Left ventricle myocardium inferior (tissue), 1 donor: ENCODE measurements around the gene GGPS1. TPM values are rescaled to one million over a fixed set of nuclear protein-coding genes. Genes with fewer than 3 reads are reported as not detected.
"Not testable (repeated sequence)": the region's sequence is repeated elsewhere in the genome, so short reads cannot be mapped to it uniquely, and the experiment has no call there.

Experiments used
- DNase-seq: peaks from one replicate; pipeline ENCODE4 v3.0.0-alpha.2; 2020
- H3K27ac ChIP-seq: fragments of 200-600 bp; replicated peaks from 2 replicates; pipeline ENCODE4 v1.8.0; 2021
- H3K27me3 ChIP-seq: fragments of 200-600 bp; 2 replicates; pipeline ENCODE4 v1.8.0; 2021; ENCODE audit warnings: low read depth
- H3K36me3 ChIP-seq: fragments of 200-600 bp; 2 replicates; pipeline ENCODE4 v1.8.0; 2021
- H3K4me1 ChIP-seq: fragments of 200-600 bp; 2 replicates; pipeline ENCODE4 v1.8.0; 2021
- H3K4me3 ChIP-seq: fragments of 200-600 bp; 2 replicates; pipeline ENCODE4 v1.8.0; 2021; ENCODE audit warnings: mild to moderate bottlenecking, moderate library complexity
- H3K9me3 ChIP-seq: fragments of 200-600 bp; replicated peaks from 2 replicates; pipeline ENCODE4 v1.8.0; 2021
- intact Hi-C: fragments of 100-400 bp; cut with micrococcal nuclease; formaldehyde crosslinking; loops from one replicate; pipeline ENCODE4 v1.11.0; 2022
- total RNA-seq: library from RNA; stranded (reverse); fragmentation: NEBNext Ultra II Directional; extraction: Animal tissue kit (Norgen Biotek cat#: 25700); gene quantifications from one replicate; pipeline ENCODE4 v1.2.1, GENCODE V29; 2021
- TF ChIP-seq, protein P1 (sequence below): fragments of 200-600 bp; IDR thresholded peaks from 2 replicates; pipeline ENCODE4 v1.8.0; 2021; ENCODE audit warnings: antibody characterized with exemption, mild to moderate bottlenecking, borderline replicate concordance
- donor health status: DM: no; HTN: yes; CAD: no; lungs with severe emphysema.

GGPS1 gene
- total RNA-seq, 1 donor from 2014 or later: 30.2 TPM

GRCh38 chr1:235304549-235305451 is 23.6 kb upstream of the GGPS1 start:
- H3K36me3 ChIP-seq: no peaks in the 10 kb centered on the region
- TF ChIP-seq, protein P1, sequence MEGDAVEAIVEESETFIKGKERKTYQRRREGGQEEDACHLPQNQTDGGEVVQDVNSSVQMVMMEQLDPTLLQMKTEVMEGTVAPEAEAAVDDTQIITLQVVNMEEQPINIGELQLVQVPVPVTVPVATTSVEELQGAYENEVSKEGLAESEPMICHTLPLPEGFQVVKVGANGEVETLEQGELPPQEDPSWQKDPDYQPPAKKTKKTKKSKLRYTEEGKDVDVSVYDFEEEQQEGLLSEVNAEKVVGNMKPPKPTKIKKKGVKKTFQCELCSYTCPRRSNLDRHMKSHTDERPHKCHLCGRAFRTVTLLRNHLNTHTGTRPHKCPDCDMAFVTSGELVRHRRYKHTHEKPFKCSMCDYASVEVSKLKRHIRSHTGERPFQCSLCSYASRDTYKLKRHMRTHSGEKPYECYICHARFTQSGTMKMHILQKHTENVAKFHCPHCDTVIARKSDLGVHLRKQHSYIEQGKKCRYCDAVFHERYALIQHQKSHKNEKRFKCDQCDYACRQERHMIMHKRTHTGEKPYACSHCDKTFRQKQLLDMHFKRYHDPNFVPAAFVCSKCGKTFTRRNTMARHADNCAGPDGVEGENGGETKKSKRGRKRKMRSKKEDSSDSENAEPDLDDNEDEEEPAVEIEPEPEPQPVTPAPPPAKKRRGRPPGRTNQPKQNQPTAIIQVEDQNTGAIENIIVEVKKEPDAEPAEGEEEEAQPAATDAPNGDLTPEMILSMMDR: no peak
- intact Hi-C loops: no loop called here
- no peaks in the 10 kb centered on the region for H3K27me3 ChIP-seq
- peak overlapping the region; percentile 29 for H3K27ac ChIP-seq
- no peak for DNase-seq
- H3K9me3 ChIP-seq: no peaks in the 10 kb centered on the region
- no peak overlapping the region for H3K4me3 ChIP-seq
- peaks cover 72% of the 10 kb centered on the region for H3K4me1 ChIP-seq

DNA sequence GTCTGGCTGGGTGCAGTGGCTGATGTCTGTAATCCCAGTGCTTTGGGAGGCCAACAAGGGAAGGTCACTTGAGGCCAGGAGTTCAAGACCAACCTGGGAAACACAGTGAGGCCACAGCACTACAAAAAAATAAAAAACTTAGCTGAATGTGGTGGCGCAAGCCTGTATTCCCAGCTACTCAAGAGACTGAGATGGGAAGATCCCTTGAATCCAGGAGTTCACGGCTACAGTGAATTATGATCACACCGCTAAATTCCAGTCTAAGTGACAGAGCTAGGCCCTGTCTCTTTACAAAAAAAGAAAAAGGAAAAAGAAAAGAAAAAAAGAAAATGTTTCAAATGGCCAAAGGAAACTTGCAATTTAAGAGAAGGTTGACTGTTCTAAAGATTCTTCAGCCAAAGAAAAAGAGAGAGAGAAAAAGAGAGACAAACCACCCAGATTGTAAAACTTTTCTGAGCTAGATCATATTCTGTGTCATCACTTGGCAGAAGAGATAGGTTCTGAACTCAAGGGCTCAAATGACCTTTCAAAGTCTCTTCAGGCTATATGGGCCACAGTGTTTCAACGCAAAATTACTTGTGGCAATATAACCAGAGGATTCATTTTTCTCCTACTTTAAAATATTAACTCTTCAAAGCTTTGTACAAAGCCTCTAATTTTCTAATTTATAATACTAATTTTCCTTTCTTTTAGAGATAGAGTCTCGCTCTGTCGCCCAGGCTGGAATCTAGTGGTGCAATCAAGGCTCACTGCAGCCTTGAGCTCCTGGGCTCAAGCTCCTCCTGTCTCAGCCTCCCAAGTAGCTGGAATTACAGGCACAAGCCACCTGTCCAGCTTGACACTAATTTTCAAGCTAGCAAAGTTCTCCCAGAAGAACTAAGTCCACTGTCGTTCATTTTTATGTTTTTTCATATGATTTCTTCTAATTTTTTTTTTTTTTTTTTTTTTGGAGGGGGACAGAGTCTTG is 20.9 kb upstream of the GGPS1 start:
- no peak for DNase-seq
- no peaks in the 10 kb centered on the region for H3K27me3 ChIP-seq
- peaks cover 80% of the 10 kb centered on the region for H3K4me1 ChIP-seq
- TF ChIP-seq, protein P1: no peak
- no peaks in the 10 kb centered on the region for H3K36me3 ChIP-seq
- no peak overlapping the region for H3K4me3 ChIP-seq
- intact Hi-C loops: no loop called here
- H3K27ac ChIP-seq: no peak overlapping the region
- no peaks in the 10 kb centered on the region for H3K9me3 ChIP-seq

DNA sequence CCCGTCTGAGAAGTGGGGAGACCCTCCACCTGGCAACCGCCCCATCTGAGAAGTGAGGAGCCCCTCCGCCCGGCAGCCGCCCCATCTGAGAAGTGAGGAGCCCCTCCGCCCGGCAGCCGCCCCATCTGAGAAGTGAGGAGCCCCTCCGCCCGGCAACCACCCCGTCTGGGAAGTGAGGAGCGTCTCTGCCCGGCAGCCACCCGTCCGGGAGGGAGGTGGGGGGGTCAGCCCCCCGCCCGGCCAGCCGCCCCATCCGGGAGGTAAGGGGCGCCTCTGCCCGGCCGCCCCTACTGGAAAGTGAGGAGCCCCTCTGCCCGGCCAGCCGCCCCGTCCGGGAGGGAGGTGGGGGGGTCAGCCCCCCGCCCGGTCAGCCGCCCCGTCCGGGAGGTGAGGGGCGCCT is 19.2 kb upstream of the GGPS1 start:
- H3K27me3 ChIP-seq, intact Hi-C loops, H3K36me3 ChIP-seq, H3K4me3 ChIP-seq, H3K27ac ChIP-seq, H3K9me3 ChIP-seq, DNase-seq: not testable (repeated sequence)
- peaks cover 80% of the 10 kb centered on the region for H3K4me1 ChIP-seq

GRCh38 chr1:235313262-235313661 is 15.1 kb upstream of the GGPS1 start:
- intact Hi-C loops: no loop called here
- H3K4me1 ChIP-seq: peaks cover 64% of the 10 kb centered on the region
- no peak overlapping the region for H3K27ac ChIP-seq
- no peaks in the 10 kb centered on the region for H3K27me3 ChIP-seq
- H3K36me3 ChIP-seq: no peaks in the 10 kb centered on the region
- no peaks in the 10 kb centered on the region for H3K9me3 ChIP-seq
- DNase-seq: no peak
- TF ChIP-seq, protein P1: no peak
- no peak overlapping the region for H3K4me3 ChIP-seq

- no peaks in the 10 kb centered on the region for H3K36me3 ChIP-seq
- no peaks in the 10 kb centered on the region for H3K27me3 ChIP-seq
- H3K27ac ChIP-seq: no peak overlapping the region
- H3K9me3 ChIP-seq: no peaks in the 10 kb centered on the region
- H3K4me1 ChIP-seq: peaks cover 64% of the 10 kb centered on the region
- no peak for DNase-seq
- intact Hi-C loops: no loop called here
- no peak overlapping the region for H3K4me3 ChIP-seq
- TF ChIP-seq, protein P1: no peak
These were observed 14.3 kb upstream of the GGPS1 start for GRCh38 chr1:235313931-235314678.
